ENCODE measurements around the gene ABHD14A.

- TF ChIP-seq EZH2 (IDR thresholded peaks at IDR 0.05; ENCODE audit: low read length), result no peak
- no peak for TF ChIP-seq CTCF (optimal IDR thresholded peaks at IDR 0.05 in 1 of 3, IDR thresholded peaks at IDR 0.05 in 1 of 3, conservative IDR thresholded peaks at IDR 0.05 in 1 of 3; ENCODE audit: extremely low read depth in 1 of 3, insufficient read depth in 2 of 3, low read length in 3 of 3)
These were observed 49.2 kb downstream of the ABHD14A start for GRCh38 chr3:52023860-52024764.

All from keratinocyte (primary cell).